Central memory CD4-positive, alpha-beta T cell (primary cell): ENCODE data around the gene CLCNKB.
"Not testable (repeated sequence)": the region's sequence is repeated elsewhere in the genome, so short reads cannot be mapped to it uniquely, and the experiment has no call there.

Experiments used
- DNase-seq: peaks from one replicate; pipeline ENCODE4 v3.0.0; 2022

CLCNKB gene

GRCh38 chr1:16061989-16062686 is 18.6 kb downstream of the CLCNKB start:
- not testable (repeated sequence) for DNase-seq

- not testable (repeated sequence) for DNase-seq
Observed at GRCh38 chr1:16062687-16063075, 19.1 kb downstream of the CLCNKB start.

- DNase-seq: no peak
Observed at GRCh38 chr1:16063226-16063829, 19.7 kb downstream of the CLCNKB start.

- no peak for DNase-seq
Observed at GRCh38 chr1:16063921-16064320, 20.3 kb downstream of the CLCNKB start.

GRCh38 chr1:16064536-16065268 is 21.1 kb downstream of the CLCNKB start:
- no peak for DNase-seq

GRCh38 chr1:16065269-16065576 is 21.6 kb downstream of the CLCNKB start:
- DNase-seq: no peak

- DNase-seq: no peak
Observed at GRCh38 chr1:16066245-16066644, 22.7 kb downstream of the CLCNKB start.

GRCh38 chr1:16067127-16067768 is 23.7 kb downstream of the CLCNKB start:
- no peak for DNase-seq

- no peak for DNase-seq
Observed at GRCh38 chr1:16067933-16068332, 24.4 kb downstream of the CLCNKB start.

GRCh38 chr1:16068356-16069270 is 25.0 kb downstream of the CLCNKB start:
- DNase-seq: no peak

- no peak for DNase-seq
Observed at GRCh38 chr1:16070640-16071355, 27.2 kb downstream of the CLCNKB start.

- no peak for DNase-seq
Observed at GRCh38 chr1:16071614-16072013, 28.0 kb downstream of the CLCNKB start.

GRCh38 chr1:16072095-16072494 is 28.5 kb downstream of the CLCNKB start:
- no peak for DNase-seq

- DNase-seq: no peak
Observed at GRCh38 chr1:16072616-16073484, 29.3 kb downstream of the CLCNKB start.

- DNase-seq: peak; percentile 28
Observed at GRCh38 chr1:16073490-16074119, 30.0 kb downstream of the CLCNKB start, which contains the start of gene FAM131C. TSS of gene FAM131C (minus strand) at chr1:16073651. CDS start at chr1:16073442, 209 bp downstream.

- no peak for DNase-seq
Observed at GRCh38 chr1:16074217-16074616, 30.6 kb downstream of the CLCNKB start.

- no peak for DNase-seq
Observed at GRCh38 chr1:16075337-16076030, 31.9 kb downstream of the CLCNKB start.

GRCh38 chr1:16076031-16076864 is 32.7 kb downstream of the CLCNKB start:
- no peak for DNase-seq

GRCh38 chr1:16076865-16077238 is 33.3 kb downstream of the CLCNKB start:
- DNase-seq: no peak
